ENCODE data around the gene OR6C70.
"Not testable (repeated sequence)": the region's sequence is repeated elsewhere in the genome, so short reads cannot be mapped to it uniquely, and the experiment has no call there.

The OR6C70 gene

GRCh38 chr12:55470088-55470829, at the start of gene OR6C70:
Gene OR6C70 (minus strand): TSS chr12:55470138. CDS start chr12:55470138, 0 bp downstream.
- no peak for DNase-seq (ENCODE audit: low spot score)

- no peak for DNase-seq (ENCODE audit: low spot score)
Observed at GRCh38 chr12:55516391-55516790, 46.5 kb upstream of the OR6C70 start.

GRCh38 chr12:55515696-55516095, 45.8 kb upstream of the OR6C70 start:
- DNase-seq (ENCODE audit: low spot score), result no peak

GRCh38 chr12:55501601-55502000, 31.7 kb upstream of the OR6C70 start:
- no peak for DNase-seq (ENCODE audit: low spot score)

GRCh38 chr12:55499810-55500252, 29.9 kb upstream of the OR6C70 start:
- DNase-seq (ENCODE audit: low spot score), result no peak

GRCh38 chr12:55499231-55499630, 29.3 kb upstream of the OR6C70 start:
- DNase-seq (ENCODE audit: low spot score), result no peak

- no peak for DNase-seq (ENCODE audit: low spot score)
Observed at GRCh38 chr12:55495490-55495889, 25.6 kb upstream of the OR6C70 start.

GRCh38 chr12:55492078-55492477, 22.1 kb upstream of the OR6C70 start, which contains the start of gene OR6C68:
Gene OR6C68 (plus strand): TSS chr12:55492378. CDS start chr12:55492378, 0 bp downstream.
- no peak for DNase-seq (ENCODE audit: low spot score)

- not testable (repeated sequence) for DNase-seq (ENCODE audit: low spot score)
Observed at GRCh38 chr12:55484284-55484683, 14.3 kb upstream of the OR6C70 start.

GRCh38 chr12:55479136-55479535, 9.2 kb upstream of the OR6C70 start:
- not testable (repeated sequence) for DNase-seq (ENCODE audit: low spot score)

- no peak for DNase-seq (ENCODE audit: low spot score)
Observed at GRCh38 chr12:55472264-55472663, 2.3 kb upstream of the OR6C70 start.

- DNase-seq (ENCODE audit: low spot score), result no peak
Observed at GRCh38 chr12:55469291-55469690, 647 bp downstream of the OR6C70 start.

- DNase-seq (ENCODE audit: low spot score), result no peak
Observed at GRCh38 chr12:55467836-55468235, 2.1 kb downstream of the OR6C70 start.

- not testable (repeated sequence) for DNase-seq (ENCODE audit: low spot score)
Observed at GRCh38 chr12:55464926-55465325, 5.0 kb downstream of the OR6C70 start.

- DNase-seq (ENCODE audit: low spot score), result no peak
Observed at GRCh38 chr12:55448825-55449224, 21.1 kb downstream of the OR6C70 start.

GRCh38 chr12:55446326-55446725, 23.6 kb downstream of the OR6C70 start:
- DNase-seq (ENCODE audit: low spot score), result no peak

GRCh38 chr12:55445357-55445756, 24.6 kb downstream of the OR6C70 start:
- no peak for DNase-seq (ENCODE audit: low spot score)

GRCh38 chr12:55443776-55444175, 26.2 kb downstream of the OR6C70 start, which contains the start of gene OR6C2:
Gene OR6C2 (plus strand): TSS chr12:55444076. CDS start chr12:55452214, 8,138 bp downstream.
- DNase-seq (ENCODE audit: low spot score), result no peak

- DNase-seq (ENCODE audit: low spot score), result not testable (repeated sequence)
Observed at GRCh38 chr12:55441233-55441632, 28.7 kb downstream of the OR6C70 start.

- no peak for DNase-seq (ENCODE audit: low spot score)
Observed at GRCh38 chr12:55428331-55429243, 41.4 kb downstream of the OR6C70 start.

- no peak for DNase-seq (ENCODE audit: low spot score)
Observed at GRCh38 chr12:55425954-55426353, 44.0 kb downstream of the OR6C70 start, which contains the start of gene OR6C76. Gene OR6C76 (plus strand): TSS chr12:55426254. CDS start chr12:55426254, 0 bp downstream.

GRCh38 chr12:55420307-55420962, 49.5 kb downstream of the OR6C70 start:
- no peak for DNase-seq (ENCODE audit: low spot score)

All from CD4-positive, alpha-beta T cell treated with Interleukin-2 at 100 ng/mL for 4 hours (primary cell).